DOHH2 (cell line): ENCODE measurements around the gene IPO11.

ENCODE experiments used
- H3F3A ChIP-seq: fragments of 200-600 bp; sonication (generic), shearing (Covaris generic); 2 replicates; pipeline ENCODE4 v1.6.0; 2016; ENCODE audit warnings: antibody characterized with exemption, mild to moderate bottlenecking; ENCODE audit not compliant: control insufficient read depth, insufficient read depth
- H3K27ac ChIP-seq: fragments of 200-600 bp; sonication (generic); 2 replicates; pipeline ENCODE4 v1.5.1; 2014; ENCODE audit warnings: low read depth, mild to moderate bottlenecking, low read length, moderate library complexity
- H3K27me3 ChIP-seq: fragments of 200-600 bp; sonication (generic); 2 replicates; pipeline ENCODE4 v1.6.1; 2014; ENCODE audit warnings: mild to moderate bottlenecking, low read length, mixed read lengths; ENCODE audit not compliant: control insufficient read depth
- H3K36me3 ChIP-seq: fragments of 200-600 bp; sonication (generic); 2 replicates; pipeline ENCODE4 v1.6.1; 2014; ENCODE audit warnings: mild to moderate bottlenecking, low read length, moderate library complexity, mixed read lengths; ENCODE audit not compliant: control insufficient read depth
- H3K4me1 ChIP-seq: fragments of 200-600 bp; sonication (generic); 2 replicates; pipeline ENCODE4 v1.6.1; 2014; ENCODE audit warnings: mild to moderate bottlenecking, low read length, mixed read lengths; ENCODE audit not compliant: control insufficient read depth
- H3K4me2 ChIP-seq: fragments of 200-600 bp; sonication (generic); 2 replicates; pipeline ENCODE4 v1.6.0; 2014; ENCODE audit warnings: mild to moderate bottlenecking, low read length, moderate library complexity
- H3K4me3 ChIP-seq: fragments of 200-600 bp; sonication (generic); 2 replicates; pipeline ENCODE4 v1.5.1; 2014; ENCODE audit warnings: mild to moderate bottlenecking, low read length, mixed read lengths
- H3K79me2 ChIP-seq: fragments of 200-600 bp; sonication (generic); 2 replicates; pipeline ENCODE4 v1.6.1; 2014; ENCODE audit warnings: mild to moderate bottlenecking, low read length, mixed read lengths; ENCODE audit not compliant: control insufficient read depth
- H3K9me2 ChIP-seq: fragments of 200-600 bp; sonication (generic); replicated peaks from 2 replicates; pipeline ENCODE4 v1.6.1; 2014; ENCODE audit warnings: mild to moderate bottlenecking, low read length, mixed read lengths; ENCODE audit not compliant: control insufficient read depth
- H3K9me3 ChIP-seq: fragments of 200-600 bp; sonication (generic); 2 replicates; pipeline ENCODE4 v1.6.1; 2014; ENCODE audit warnings: antibody characterized with exemption, low read length, mixed read lengths; ENCODE audit not compliant: control insufficient read depth, insufficient read depth
- H4K20me1 ChIP-seq: fragments of 200-600 bp; sonication (generic); 2 replicates; pipeline ENCODE4 v1.6.0; 2014; ENCODE audit warnings: low read depth, mild to moderate bottlenecking, antibody characterized with exemption, low read length, moderate library complexity; ENCODE audit not compliant: control insufficient read depth, insufficient read depth
- CTCF ChIP-seq: fragments of 200-600 bp; sonication (generic); IDR thresholded peaks from one replicate; pipeline ENCODE4 v1.5.1; 2014; ENCODE audit warnings: antibody characterized with exemption, mild to moderate bottlenecking, low read depth, low read length; ENCODE audit not compliant: poor library complexity, severe bottlenecking
- EZH2phosphoT487 ChIP-seq: fragments of 200-600 bp; sonication (generic); IDR thresholded peaks from 2 replicates; pipeline ENCODE4 v1.6.1; 2017; ENCODE audit warnings: borderline replicate concordance, mild to moderate bottlenecking, antibody characterized with exemption, low read length, moderate library complexity, mixed read lengths

Gene IPO11

GRCh38 chr5:62550103-62550502, 137.5 kb downstream of the IPO11 start:
- no peaks in the 10 kb centered on the region for H3K79me2 ChIP-seq
- TF ChIP-seq CTCF (no peak), EZH2phosphoT487 (no peak)
- no peak overlapping the region for H3K27ac ChIP-seq
- no peak overlapping the region for H3K4me2 ChIP-seq
- no peaks in the 10 kb centered on the region for H3K27me3 ChIP-seq
- H3K4me3 ChIP-seq = no peak overlapping the region
- peaks cover 15% of the 10 kb centered on the region for H3K36me3 ChIP-seq
- H3K4me1 ChIP-seq = 0 out of 2 replicates have a peak, but pooled peaks cover 3% of the 10 kb centered on the region
- H3K9me2 ChIP-seq = no peaks in the 10 kb centered on the region
- H4K20me1 ChIP-seq = no peaks in the 10 kb centered on the region
- no peaks in the 10 kb centered on the region for H3K9me3 ChIP-seq
- H3F3A ChIP-seq = no peaks in the 10 kb centered on the region

GRCh38 chr5:62555930-62556329, 143.4 kb downstream of the IPO11 start:
- H3K9me3 ChIP-seq = no peaks in the 10 kb centered on the region
- no peaks in the 10 kb centered on the region for H3F3A ChIP-seq
- H3K27me3 ChIP-seq = no peaks in the 10 kb centered on the region
- H3K9me2 ChIP-seq = no peaks in the 10 kb centered on the region
- H3K4me2 ChIP-seq = no peak overlapping the region
- H3K4me1 ChIP-seq = no peaks in the 10 kb centered on the region
- no peak overlapping the region for H3K4me3 ChIP-seq
- peaks cover 18% of the 10 kb centered on the region for H3K36me3 ChIP-seq
- H3K27ac ChIP-seq = no peak overlapping the region
- TF ChIP-seq EZH2phosphoT487 (no peak), CTCF (no peak)
- H3K79me2 ChIP-seq = no peaks in the 10 kb centered on the region
- H4K20me1 ChIP-seq = no peaks in the 10 kb centered on the region

GRCh38 chr5:62558941-62559340, 146.4 kb downstream of the IPO11 start:
- Histone ChIP-seq H3K79me2 (no peaks in the 10 kb centered on the region), H3K9me3 (no peaks in the 10 kb centered on the region), H4K20me1 (no peaks in the 10 kb centered on the region), H3K27me3 (no peaks in the 10 kb centered on the region), H3K4me2 (no peak overlapping the region), H3K27ac (no peak overlapping the region), H3K4me1 (no peaks in the 10 kb centered on the region), H3K4me3 (no peak overlapping the region), H3K36me3 (peaks cover 25% of the 10 kb centered on the region), H3K9me2 (no peaks in the 10 kb centered on the region), H3F3A (no peaks in the 10 kb centered on the region)
- no peak for TF ChIP-seq CTCF
- no peak for TF ChIP-seq EZH2phosphoT487

- Histone ChIP-seq H3K9me2 (no peaks in the 10 kb centered on the region), H3K27ac (no peak overlapping the region), H3K36me3 (peaks cover 33% of the 10 kb centered on the region), H4K20me1 (no peaks in the 10 kb centered on the region), H3K4me2 (no peak overlapping the region), H3K4me1 (no peaks in the 10 kb centered on the region), H3K27me3 (no peaks in the 10 kb centered on the region), H3K9me3 (no peaks in the 10 kb centered on the region), H3K79me2 (no peaks in the 10 kb centered on the region), H3F3A (no peaks in the 10 kb centered on the region), H3K4me3 (no peak overlapping the region)
- TF ChIP-seq CTCF (no peak), EZH2phosphoT487 (no peak)
Observed at GRCh38 chr5:62560786-62561185, 148.2 kb downstream of the IPO11 start.
